ENCODE data around the gene PARD6G. TPM values are rescaled to one million over a fixed set of nuclear protein-coding genes. Genes with fewer than 3 reads are reported as not detected.

PARD6G gene
- total and polyA plus RNA-seq, 2 of the 8 experiments (the other 6 are each of a cell fraction or from before 2014, with no cell fraction given): 11.3 to 17.9 TPM

DNA sequence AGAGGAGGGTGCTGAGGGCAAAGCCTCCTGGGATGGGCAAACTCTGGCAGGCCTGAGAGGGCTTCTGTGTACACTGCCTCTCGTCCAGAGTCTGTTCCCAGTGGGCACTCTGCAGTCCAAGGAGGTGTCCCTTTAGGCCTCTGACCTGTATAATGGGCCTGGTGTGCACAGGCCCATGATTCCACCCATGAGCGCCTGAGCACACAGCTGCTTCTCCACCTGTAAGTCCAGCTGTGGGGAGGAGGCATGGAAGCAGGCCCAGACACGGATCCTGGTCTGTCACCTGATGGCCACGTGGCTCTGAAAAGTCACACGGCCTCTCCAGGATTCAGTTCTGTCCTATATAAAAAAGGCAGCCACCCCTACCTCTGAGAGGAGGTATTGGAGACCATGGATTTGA is 57.0 kb downstream of the PARD6G start:
- no peak overlapping the region for H2AFZ ChIP-seq (ENCODE audit: low read length)
- TF ChIP-seq YY1 (IDR thresholded peaks at IDR 0.05; ENCODE audit: low read depth, low read length) (no peak), SIRT6 (IDR thresholded peaks at IDR 0.05; ENCODE audit: low read length) (no peak), JUN (IDR thresholded peaks at IDR 0.05; ENCODE audit: low read depth, low read length) (no peak), GABPA (IDR thresholded peaks at IDR 0.05; ENCODE audit: borderline replicate concordance, insufficient read depth, low read length) (no peak), TCF12 (IDR thresholded peaks at IDR 0.05; ENCODE audit: low read depth, low read length) (no peak), BCL11A (IDR thresholded peaks at IDR 0.05; ENCODE audit: low read depth in 2 of 2, low read length in 2 of 2) (no peak), CHD2 (IDR thresholded peaks at IDR 0.05; ENCODE audit: low read length) (no peak), BRCA1 (IDR thresholded peaks at IDR 0.05; ENCODE audit: low read depth, low read length) (no peak), POLR2AphosphoS5 (IDR thresholded peaks at IDR 0.05; ENCODE audit: low read depth, low read length) (no peak)
- TF ChIP-seq, protein P1, sequence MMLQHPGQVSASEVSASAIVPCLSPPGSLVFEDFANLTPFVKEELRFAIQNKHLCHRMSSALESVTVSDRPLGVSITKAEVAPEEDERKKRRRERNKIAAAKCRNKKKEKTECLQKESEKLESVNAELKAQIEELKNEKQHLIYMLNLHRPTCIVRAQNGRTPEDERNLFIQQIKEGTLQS (IDR thresholded peaks at IDR 0.05; ENCODE audit: insufficient read depth, low read depth, low read length): no peak

More for the DNA sequence above, 57.0 kb downstream of the PARD6G start:
- peaks cover 0 to 8% of the 10 kb centered on the region in 2 experiments for H4K20me1 ChIP-seq (replicated peaks in 1 of 2; ENCODE audit: control insufficient read depth in 1 of 2, insufficient read depth in 2 of 2, low read length in 2 of 2)
- FAIRE-seq (no peak), DNase-seq (ENCODE audit: low read depth in 1 of 2, low spot score in 2 of 2) (no peak)
- CTCF ChIA-PET (ENCODE audit: partially characterized antibody): interaction anchor here (0.8 to 2.5 kb wide), 9 partner anchors 10 to 85 kb away, joined by 3 to 12 read pairs (median 4); no protein-coding TSS in a partner anchor
- H3K23me2 ChIP-seq (ENCODE audit: low read depth, low read length): no peaks in the 10 kb centered on the region
- no peak overlapping the region for H2AK5ac ChIP-seq (ENCODE audit: low read depth, low read length)
- no peak overlapping the region for H2BK120ac ChIP-seq (replicated peaks; ENCODE audit: low read depth, low read length)
- H3K9me3 ChIP-seq (ENCODE audit: insufficient read depth in 2 of 2, low read depth in 1 of 2, low read length in 1 of 2): peaks cover 0 to 2% of the 10 kb centered on the region in 2 experiments; a peak in 2 of 4 replicates
- H3K56ac ChIP-seq (replicated peaks; ENCODE audit: insufficient read length, low read depth, low read length): no peak overlapping the region
- peaks cover 0 to 5% (median 1%) of the 10 kb centered on the region in 4 experiments; a peak in 1 of 7 replicates for H3K4me1 ChIP-seq (replicated peaks in 1 of 4; ENCODE audit: control insufficient read depth in 3 of 4, insufficient read depth in 4 of 4, low read length in 3 of 4)
- H3K79me2 ChIP-seq (ENCODE audit: control insufficient read depth in 1 of 2, insufficient read depth in 2 of 2, low read length in 2 of 2): no peaks in the 10 kb centered on the region
- H3K23ac ChIP-seq (ENCODE audit: insufficient read length): no peak overlapping the region
- POLR2A ChIA-PET (ENCODE audit: partially characterized antibody): interaction anchor here (1.5 to 2.1 kb wide), 2 partner anchors 10 to 55 kb away, joined by 4 to 5 read pairs; no protein-coding TSS in a partner anchor
- 84% methylated on average over 5 of the region's 5 CpGs; no CpG with 5 or more reads in 1 of the 2 experiments for WGBS, 2 experiments (ENCODE audit: extremely low coverage in 1 of 2, insufficient coverage in 1 of 2, insufficient read length in 1 of 2, insufficient replicate concordance in 2 of 2, low coverage in 1 of 2, low lambda C conversion rate in 2 of 2, missing lambda C conversion rate in 1 of 2)
- no peak overlapping the region for H2BK15ac ChIP-seq (ENCODE audit: low read length)
- H4K91ac ChIP-seq (replicated peaks; ENCODE audit: insufficient read length, low read length): no peak overlapping the region
- peaks cover 5% of the 10 kb centered on the region for H3K79me1 ChIP-seq (ENCODE audit: low read depth, low read length)
- no peak overlapping the region for H3K27ac ChIP-seq (ENCODE audit: low read depth, low read length)
- H3K4me2 ChIP-seq (ENCODE audit: insufficient read depth in 1 of 2, low read depth in 2 of 2, low read length in 2 of 2): no peak overlapping the region
- H3K27me3 ChIP-seq (replicated peaks in 1 of 4; ENCODE audit: control insufficient read depth in 3 of 4, extremely low read depth in 1 of 4, insufficient read depth in 3 of 4, low read length in 3 of 4): no peaks in the 10 kb centered on the region
- H4K8ac ChIP-seq (ENCODE audit: extremely low read depth, insufficient read depth, low read length): no peak overlapping the region
- no peak overlapping the region for H4K5ac ChIP-seq (ENCODE audit: insufficient read length, low read depth, low read length)
- H3K4ac ChIP-seq (replicated peaks; ENCODE audit: insufficient read length, low read depth, low read length): no peak overlapping the region
- no peak overlapping the region for H3K18ac ChIP-seq (ENCODE audit: extremely low read depth, low read length)
- no peak overlapping the region for H2BK5ac ChIP-seq (ENCODE audit: low read depth, low read length)
- H3K14ac ChIP-seq (ENCODE audit: insufficient read length): no peak overlapping the region
- H3K36me3 ChIP-seq (ENCODE audit: control insufficient read depth in 2 of 4, insufficient read depth in 4 of 4, low read length in 3 of 4): no peaks in the 10 kb centered on the region
- no peak overlapping the region for H3K9ac ChIP-seq (replicated peaks in 1 of 4; ENCODE audit: extremely low read depth in 1 of 4, low read depth in 3 of 4, low read length in 3 of 4)
- H2BK12ac ChIP-seq (ENCODE audit: low read depth, low read length): no peak overlapping the region
- H3K4me3 ChIP-seq (ENCODE audit: extremely low read depth in 1 of 4, insufficient read depth in 2 of 4, low read depth in 3 of 4, low read length in 4 of 4): no peak overlapping the region
- H2BK20ac ChIP-seq (ENCODE audit: low read length): no peak overlapping the region

Measured in H1 (cell line).